Activated naive CD8-positive, alpha-beta T cell treated with anti-CD3 and anti-CD28 coated beads, Interleukin-2, amount 50 U/mL, for 16 hours (primary cell): Measurements from ENCODE around the gene SOCS6.
"Not testable (repeated sequence)": the region's sequence is repeated elsewhere in the genome, so short reads cannot be mapped to it uniquely, and the experiment has no call there.

Experiments
- DNase-seq: peaks from one replicate; pipeline ENCODE4 v3.0.0-alpha.2; 2020; ENCODE audit warnings: low read depth, low spot score

The SOCS6 gene

GRCh38 chr18:70288851-70289328 lies at the start of gene SOCS6:
SOCS6 (plus strand) TSS chr18:70289045; CDS start chr18:70324669, 35,624 bp downstream.
- DNase-seq = no peak

- DNase-seq = no peak
These were observed 45.5 kb upstream of the SOCS6 start for GRCh38 chr18:70243131-70243929.

GRCh38 chr18:70246061-70246466 lies 42.8 kb upstream of the SOCS6 start:
- no peak for DNase-seq

- DNase-seq = no peak
These were observed 39.7 kb upstream of the SOCS6 start for GRCh38 chr18:70249118-70249517.

- not testable (repeated sequence) for DNase-seq
These were observed 39.0 kb upstream of the SOCS6 start for GRCh38 chr18:70249861-70250260.

- DNase-seq = no peak
These were observed 38.1 kb upstream of the SOCS6 start for GRCh38 chr18:70250781-70251180.

GRCh38 chr18:70256184-70256583 lies 32.7 kb upstream of the SOCS6 start:
- DNase-seq = no peak

GRCh38 chr18:70256994-70257393 lies 31.9 kb upstream of the SOCS6 start:
- no peak for DNase-seq

- no peak for DNase-seq
These were observed 30.6 kb upstream of the SOCS6 start for GRCh38 chr18:70258243-70258642.

GRCh38 chr18:70260683-70261082 lies 28.2 kb upstream of the SOCS6 start:
- DNase-seq = no peak

GRCh38 chr18:70261141-70261788 lies 27.6 kb upstream of the SOCS6 start:
- no peak for DNase-seq

- no peak for DNase-seq
These were observed 25.5 kb upstream of the SOCS6 start for GRCh38 chr18:70263336-70263735.

GRCh38 chr18:70271742-70272141 lies 17.1 kb upstream of the SOCS6 start:
- no peak for DNase-seq

- no peak for DNase-seq
These were observed 15.8 kb upstream of the SOCS6 start for GRCh38 chr18:70273021-70273420.

- no peak for DNase-seq
These were observed 12.2 kb upstream of the SOCS6 start for GRCh38 chr18:70276416-70277191.

- DNase-seq = no peak
These were observed 9.4 kb upstream of the SOCS6 start for GRCh38 chr18:70279470-70279869.

- no peak for DNase-seq
These were observed 8.6 kb upstream of the SOCS6 start for GRCh38 chr18:70280007-70280925.

GRCh38 chr18:70284976-70285620 lies 3.7 kb upstream of the SOCS6 start:
- no peak for DNase-seq

GRCh38 chr18:70287731-70288130 lies 1.1 kb upstream of the SOCS6 start:
- DNase-seq = no peak

- no peak for DNase-seq
These were observed 534 bp upstream of the SOCS6 start for GRCh38 chr18:70288171-70288850.
